ENCODE measurements around the gene WFDC5.
"Not testable (repeated sequence)": the region's sequence is repeated elsewhere in the genome, so short reads cannot be mapped to it uniquely, and the experiment has no call there.

Gene WFDC5

GRCh38 chr20:45072066-45072465, 42.9 kb downstream of the WFDC5 start:
- no peak overlapping the region for H3K27ac ChIP-seq (ENCODE audit: low read depth, low read length)
- peaks cover 6% of the 10 kb centered on the region; the same call in 1 of the 2 replicates for H3K36me3 ChIP-seq (ENCODE audit: insufficient read depth, low read length)
- H3K4me1 ChIP-seq (ENCODE audit: control insufficient read depth, insufficient read depth, low read length, unreplicated experiment), result peaks cover 13% of the 10 kb centered on the region
- no peak overlapping the region for H2AFZ ChIP-seq (ENCODE audit: low read length, unreplicated experiment)
- H3K4me3 ChIP-seq (ENCODE audit: low read depth, low read length), result no peak overlapping the region
- H3K79me2 ChIP-seq (ENCODE audit: control insufficient read depth, insufficient read depth, low read length, unreplicated experiment), result no peaks in the 10 kb centered on the region
- H3K27me3 ChIP-seq (ENCODE audit: insufficient read depth, low read length), result no peaks in the 10 kb centered on the region

- no peaks in the 10 kb centered on the region for H3K27me3 ChIP-seq (ENCODE audit: insufficient read depth, low read length)
- no peak overlapping the region; the same call in 1 of the 2 replicates for H3K4me3 ChIP-seq (ENCODE audit: low read depth, low read length)
- no peak overlapping the region for H2AFZ ChIP-seq (ENCODE audit: low read length, unreplicated experiment)
- peaks cover 6% of the 10 kb centered on the region; the same call in 1 of the 2 replicates for H3K36me3 ChIP-seq (ENCODE audit: insufficient read depth, low read length)
- no peak overlapping the region for H3K27ac ChIP-seq (ENCODE audit: low read depth, low read length)
- no peaks in the 10 kb centered on the region for H3K79me2 ChIP-seq (ENCODE audit: control insufficient read depth, insufficient read depth, low read length, unreplicated experiment)
- peaks cover 22% of the 10 kb centered on the region for H3K4me1 ChIP-seq (ENCODE audit: control insufficient read depth, insufficient read depth, low read length, unreplicated experiment)
Measured at GRCh38 chr20:45070932-45071632, 43.9 kb downstream of the WFDC5 start.

- no peak overlapping the region for H2AFZ ChIP-seq (ENCODE audit: low read length, unreplicated experiment)
- no peak overlapping the region for H3K27ac ChIP-seq (ENCODE audit: low read depth, low read length)
- peaks cover 2% of the 10 kb centered on the region; the same call in 1 of the 2 replicates for H3K36me3 ChIP-seq (ENCODE audit: insufficient read depth, low read length)
- peaks cover 32% of the 10 kb centered on the region for H3K4me1 ChIP-seq (ENCODE audit: control insufficient read depth, insufficient read depth, low read length, unreplicated experiment)
- H3K4me3 ChIP-seq (ENCODE audit: low read depth, low read length), result no peak overlapping the region
- H3K79me2 ChIP-seq (ENCODE audit: control insufficient read depth, insufficient read depth, low read length, unreplicated experiment), result peaks cover 2% of the 10 kb centered on the region
- no peaks in the 10 kb centered on the region for H3K27me3 ChIP-seq (ENCODE audit: insufficient read depth, low read length)
Measured at GRCh38 chr20:45069261-45069660, 45.7 kb downstream of the WFDC5 start.

GRCh38 chr20:45067558-45067957, 47.4 kb downstream of the WFDC5 start:
- Histone ChIP-seq H2AFZ (ENCODE audit: low read length, unreplicated experiment) (no peak overlapping the region), H3K27ac (ENCODE audit: low read depth, low read length) (no peak overlapping the region; the same call in 1 of the 2 replicates), H3K79me2 (ENCODE audit: control insufficient read depth, insufficient read depth, low read length, unreplicated experiment) (peaks cover 2% of the 10 kb centered on the region), H3K4me3 (ENCODE audit: low read depth, low read length) (no peak overlapping the region), H3K27me3 (ENCODE audit: insufficient read depth, low read length) (no peaks in the 10 kb centered on the region), H3K36me3 (ENCODE audit: insufficient read depth, low read length) (peaks cover 2% of the 10 kb centered on the region; the same call in 1 of the 2 replicates), H3K4me1 (ENCODE audit: control insufficient read depth, insufficient read depth, low read length, unreplicated experiment) (peaks cover 32% of the 10 kb centered on the region)

- Histone ChIP-seq H3K36me3 (ENCODE audit: insufficient read depth, low read length) (peaks cover 2% of the 10 kb centered on the region; the same call in 1 of the 2 replicates), H3K4me3 (ENCODE audit: low read depth, low read length) (no peak overlapping the region), H2AFZ (ENCODE audit: low read length, unreplicated experiment) (no peak overlapping the region), H3K79me2 (ENCODE audit: control insufficient read depth, insufficient read depth, low read length, unreplicated experiment) (peaks cover 2% of the 10 kb centered on the region), H3K4me1 (ENCODE audit: control insufficient read depth, insufficient read depth, low read length, unreplicated experiment) (peaks cover 35% of the 10 kb centered on the region), H3K27me3 (ENCODE audit: insufficient read depth, low read length) (no peaks in the 10 kb centered on the region), H3K27ac (ENCODE audit: low read depth, low read length) (no peak overlapping the region)
Measured at GRCh38 chr20:45067087-45067486, 47.9 kb downstream of the WFDC5 start.

- no peaks in the 10 kb centered on the region for H3K27me3 ChIP-seq (ENCODE audit: insufficient read depth, low read length)
- no peak overlapping the region for H3K4me3 ChIP-seq (ENCODE audit: low read depth, low read length)
- H3K36me3 ChIP-seq (ENCODE audit: insufficient read depth, low read length), result peaks cover 2% of the 10 kb centered on the region; the same call in 1 of the 2 replicates
- H2AFZ ChIP-seq (ENCODE audit: low read length, unreplicated experiment), result no peak overlapping the region
- peaks cover 2% of the 10 kb centered on the region for H3K79me2 ChIP-seq (ENCODE audit: control insufficient read depth, insufficient read depth, low read length, unreplicated experiment)
- H3K27ac ChIP-seq (ENCODE audit: low read depth, low read length), result no peak overlapping the region
- H3K4me1 ChIP-seq (ENCODE audit: control insufficient read depth, insufficient read depth, low read length, unreplicated experiment), result peaks cover 41% of the 10 kb centered on the region
Measured at GRCh38 chr20:45066372-45066771, 48.6 kb downstream of the WFDC5 start.

GRCh38 chr20:45064812-45065211, 50.2 kb downstream of the WFDC5 start:
- no peak overlapping the region for H3K4me3 ChIP-seq (ENCODE audit: low read depth, low read length)
- no peak overlapping the region for H3K27ac ChIP-seq (ENCODE audit: low read depth, low read length)
- H3K4me1 ChIP-seq (ENCODE audit: control insufficient read depth, insufficient read depth, low read length, unreplicated experiment), result peaks cover 49% of the 10 kb centered on the region
- no peaks in the 10 kb centered on the region for H3K36me3 ChIP-seq (ENCODE audit: insufficient read depth, low read length)
- H3K79me2 ChIP-seq (ENCODE audit: control insufficient read depth, insufficient read depth, low read length, unreplicated experiment), result peaks cover 2% of the 10 kb centered on the region
- H2AFZ ChIP-seq (ENCODE audit: low read length, unreplicated experiment), result no peak overlapping the region
- H3K27me3 ChIP-seq (ENCODE audit: insufficient read depth, low read length), result no peaks in the 10 kb centered on the region

GRCh38 chr20:45063107-45063506, 51.9 kb downstream of the WFDC5 start:
- H3K36me3 ChIP-seq (ENCODE audit: insufficient read depth, low read length); H3K27me3 ChIP-seq (ENCODE audit: insufficient read depth, low read length); H3K4me3 ChIP-seq (ENCODE audit: low read depth, low read length); H3K27ac ChIP-seq (ENCODE audit: low read depth, low read length); H2AFZ ChIP-seq (ENCODE audit: low read length, unreplicated experiment); H3K79me2 ChIP-seq (ENCODE audit: control insufficient read depth, insufficient read depth, low read length, unreplicated experiment): not testable (repeated sequence)
- H3K4me1 ChIP-seq (ENCODE audit: control insufficient read depth, insufficient read depth, low read length, unreplicated experiment), result peaks cover 63% of the 10 kb centered on the region

GRCh38 chr20:45061244-45061643, 53.7 kb downstream of the WFDC5 start:
- Histone ChIP-seq H3K36me3 (ENCODE audit: insufficient read depth, low read length) (0 out of 2 replicates have a peak, but pooled peaks cover 3% of the 10 kb centered on the region), H3K4me3 (ENCODE audit: low read depth, low read length) (peak overlapping the region; percentile 32; the same call in 1 of the 2 replicates), H3K79me2 (ENCODE audit: control insufficient read depth, insufficient read depth, low read length, unreplicated experiment) (peaks cover 2% of the 10 kb centered on the region), H3K27ac (ENCODE audit: low read depth, low read length) (peak overlapping the region; percentile 79), H2AFZ (ENCODE audit: low read length, unreplicated experiment) (no peak overlapping the region), H3K27me3 (ENCODE audit: insufficient read depth, low read length) (no peaks in the 10 kb centered on the region), H3K4me1 (ENCODE audit: control insufficient read depth, insufficient read depth, low read length, unreplicated experiment) (peaks cover 47% of the 10 kb centered on the region)

GRCh38 chr20:45060294-45060693, 54.7 kb downstream of the WFDC5 start:
- Histone ChIP-seq H3K4me1 (ENCODE audit: control insufficient read depth, insufficient read depth, low read length, unreplicated experiment) (peaks cover 43% of the 10 kb centered on the region), H3K4me3 (ENCODE audit: low read depth, low read length) (no peak overlapping the region), H3K27me3 (ENCODE audit: insufficient read depth, low read length) (no peaks in the 10 kb centered on the region), H3K79me2 (ENCODE audit: control insufficient read depth, insufficient read depth, low read length, unreplicated experiment) (peaks cover 2% of the 10 kb centered on the region), H3K27ac (ENCODE audit: low read depth, low read length) (peak overlapping the region; percentile 79), H2AFZ (ENCODE audit: low read length, unreplicated experiment) (no peak overlapping the region), H3K36me3 (ENCODE audit: insufficient read depth, low read length) (0 out of 2 replicates have a peak, but pooled peaks cover 3% of the 10 kb centered on the region)

Data from ACC112 (cell line).